ENCODE measurements around the gene B4GALNT2.
"Not testable (repeated sequence)": the region's sequence is repeated elsewhere in the genome, so short reads cannot be mapped to it uniquely, and the experiment has no call there.

B4GALNT2 gene

GRCh38 chr17:49132699-49133364, at the start of gene B4GALNT2:
B4GALNT2 (plus strand) TSS chr17:49132769; CDS start chr17:49132793, 24 bp downstream.
- peaks cover 72% of the 10 kb centered on the region for H3K27me3 Mint-ChIP-seq
- peak; percentile 38 for DNase-seq
- peaks cover 10% of the 10 kb centered on the region for H3K4me1 Mint-ChIP-seq (ENCODE audit: low read depth)
- no peaks in the 10 kb centered on the region for H3K9me3 Mint-ChIP-seq
- H3K36me3 Mint-ChIP-seq (ENCODE audit: low read depth), result no peaks in the 10 kb centered on the region
- peak within 1 kb of the TSS; percentile 60 for H3K4me3 Mint-ChIP-seq
- H3K27ac Mint-ChIP-seq, result no peak within 1 kb of the TSS

GRCh38 chr17:49085046-49085445, 47.5 kb upstream of the B4GALNT2 start:
- not testable (repeated sequence) for H3K9me3 Mint-ChIP-seq; H3K4me1 Mint-ChIP-seq (ENCODE audit: low read depth); DNase-seq; H3K36me3 Mint-ChIP-seq (ENCODE audit: low read depth); H3K27ac Mint-ChIP-seq; H3K4me3 Mint-ChIP-seq
- peaks cover 29% of the 10 kb centered on the region for H3K27me3 Mint-ChIP-seq

DNA sequence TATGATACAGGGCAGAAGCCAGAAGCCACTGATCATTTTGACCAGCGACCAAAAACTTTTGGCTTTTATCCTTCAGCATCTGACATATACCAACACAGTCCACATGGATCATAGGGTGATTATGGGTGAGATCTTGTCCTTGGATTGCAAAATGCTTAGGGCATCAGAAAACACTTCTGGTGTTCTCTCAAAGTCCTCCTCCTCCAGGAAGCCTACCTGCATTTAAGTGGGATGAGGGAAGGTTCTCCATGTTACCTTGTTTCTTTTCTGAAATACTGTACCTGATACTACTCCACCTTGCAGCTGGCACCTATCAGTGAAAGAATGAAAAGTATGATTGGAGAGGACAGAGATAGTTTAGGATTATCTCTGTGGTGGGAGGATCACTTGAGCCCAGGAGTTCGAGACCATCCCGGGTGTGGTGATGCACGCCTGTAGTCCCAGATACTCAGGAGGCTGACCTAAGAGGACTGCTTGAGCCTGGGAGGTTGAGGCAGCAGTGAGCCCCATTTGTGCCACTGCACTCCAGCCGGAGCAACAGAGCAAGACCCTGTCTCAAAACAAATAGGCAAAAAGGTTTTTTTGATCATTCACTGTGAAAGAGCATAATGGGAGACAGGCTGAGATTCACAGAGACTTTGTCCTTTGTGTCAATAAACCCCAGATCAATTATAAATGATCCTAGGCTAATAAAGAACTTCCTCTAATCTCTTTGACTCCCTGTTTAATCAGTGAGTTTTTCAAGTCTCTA, 46.8 kb upstream of the B4GALNT2 start:
- no peak overlapping the region for H3K4me3 Mint-ChIP-seq
- no peaks in the 10 kb centered on the region for H3K9me3 Mint-ChIP-seq
- H3K4me1 Mint-ChIP-seq (ENCODE audit: low read depth), result no peaks in the 10 kb centered on the region
- peaks cover 28% of the 10 kb centered on the region for H3K27me3 Mint-ChIP-seq
- no peaks in the 10 kb centered on the region for H3K36me3 Mint-ChIP-seq (ENCODE audit: low read depth)
- no peak overlapping the region for H3K27ac Mint-ChIP-seq
- no peak for DNase-seq

GRCh38 chr17:49086316-49086605, 46.3 kb upstream of the B4GALNT2 start:
- Mint-ChIP-seq H3K9me3 (no peaks in the 10 kb centered on the region), H3K4me3 (no peak overlapping the region), H3K27me3 (peaks cover 25% of the 10 kb centered on the region), H3K4me1 (ENCODE audit: low read depth) (no peaks in the 10 kb centered on the region), H3K27ac (no peak overlapping the region), H3K36me3 (ENCODE audit: low read depth) (no peaks in the 10 kb centered on the region)
- DNase-seq, result no peak

GRCh38 chr17:49086649-49087048, 45.9 kb upstream of the B4GALNT2 start:
- H3K4me3 Mint-ChIP-seq, result no peak overlapping the region
- no peaks in the 10 kb centered on the region for H3K9me3 Mint-ChIP-seq
- no peaks in the 10 kb centered on the region for H3K4me1 Mint-ChIP-seq (ENCODE audit: low read depth)
- no peak overlapping the region for H3K27ac Mint-ChIP-seq
- DNase-seq, result no peak
- H3K27me3 Mint-ChIP-seq, result peaks cover 23% of the 10 kb centered on the region
- no peaks in the 10 kb centered on the region for H3K36me3 Mint-ChIP-seq (ENCODE audit: low read depth)

GRCh38 chr17:49089094-49089493, 43.5 kb upstream of the B4GALNT2 start:
- H3K4me1 Mint-ChIP-seq (ENCODE audit: low read depth), result no peaks in the 10 kb centered on the region
- no peak overlapping the region for H3K27ac Mint-ChIP-seq
- H3K9me3 Mint-ChIP-seq, result no peaks in the 10 kb centered on the region
- no peaks in the 10 kb centered on the region for H3K36me3 Mint-ChIP-seq (ENCODE audit: low read depth)
- H3K4me3 Mint-ChIP-seq, result no peak overlapping the region
- no peak for DNase-seq
- H3K27me3 Mint-ChIP-seq, result peaks cover 18% of the 10 kb centered on the region

DNA sequence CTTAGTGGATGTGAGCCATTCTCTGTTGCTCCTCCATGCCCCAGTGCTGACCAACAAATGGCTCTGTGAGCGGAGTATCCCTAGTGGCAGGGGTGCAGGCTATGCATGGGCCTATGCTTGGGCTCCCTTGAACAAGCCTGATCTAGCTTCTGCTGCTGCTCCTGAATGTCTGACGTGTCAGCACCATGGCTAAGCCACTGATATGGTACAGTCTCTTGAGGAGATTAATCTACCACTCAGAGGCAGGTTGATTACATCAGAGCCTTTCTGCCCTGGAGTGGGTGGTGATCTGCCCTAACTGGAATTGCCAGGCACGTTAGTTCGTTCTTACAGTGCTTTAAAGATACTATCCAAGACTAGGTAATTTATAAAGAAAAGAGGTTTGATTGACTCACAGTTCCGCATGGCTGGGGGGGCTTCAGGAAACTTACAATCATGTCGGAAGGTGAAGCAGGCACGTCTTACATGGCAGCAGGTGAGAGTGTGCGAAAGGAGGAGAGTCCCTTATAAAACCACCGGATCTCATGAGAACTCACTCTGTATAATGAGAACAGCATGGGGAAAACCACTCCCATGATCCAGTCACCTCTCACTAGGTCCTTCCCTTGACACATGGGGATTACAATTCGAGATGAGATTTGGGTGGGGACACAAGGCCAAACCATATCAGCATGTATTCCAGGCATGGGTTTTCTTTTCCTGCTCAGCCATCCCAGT, 41.5 kb upstream of the B4GALNT2 start:
- DNase-seq, result no peak
- H3K27me3 Mint-ChIP-seq, result peaks cover 15% of the 10 kb centered on the region
- H3K4me1 Mint-ChIP-seq (ENCODE audit: low read depth), result no peaks in the 10 kb centered on the region
- H3K4me3 Mint-ChIP-seq, result no peak overlapping the region
- no peaks in the 10 kb centered on the region for H3K9me3 Mint-ChIP-seq
- no peaks in the 10 kb centered on the region for H3K36me3 Mint-ChIP-seq (ENCODE audit: low read depth)
- H3K27ac Mint-ChIP-seq, result no peak overlapping the region

GRCh38 chr17:49093131-49093530, 39.4 kb upstream of the B4GALNT2 start:
- Mint-ChIP-seq H3K36me3 (ENCODE audit: low read depth) (no peaks in the 10 kb centered on the region), H3K4me1 (ENCODE audit: low read depth) (no peaks in the 10 kb centered on the region), H3K4me3 (no peak overlapping the region)

DNA sequence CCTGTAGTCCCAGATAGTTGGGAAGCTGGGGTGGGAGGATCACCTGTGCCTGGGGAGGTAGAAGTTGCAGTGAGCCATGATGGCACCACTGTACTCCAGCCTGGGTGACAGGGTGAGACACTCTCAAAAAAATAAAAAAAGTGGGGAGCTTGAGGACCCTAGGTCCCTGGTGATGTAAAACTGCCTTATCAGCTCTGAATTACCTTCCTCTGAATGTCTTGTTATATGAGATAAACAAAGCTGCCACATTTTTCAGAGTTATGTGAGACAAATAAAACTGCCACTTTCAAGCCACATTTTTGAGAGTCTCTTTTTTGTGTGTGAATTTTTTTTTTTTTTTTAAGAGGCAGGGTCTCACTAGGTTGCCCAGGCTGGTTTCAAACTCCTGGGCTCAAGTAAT, 32.0 kb upstream of the B4GALNT2 start:
- Mint-ChIP-seq H3K36me3 (ENCODE audit: low read depth) (no peaks in the 10 kb centered on the region), H3K27me3 (peaks cover 3% of the 10 kb centered on the region), H3K4me3 (no peak overlapping the region), H3K4me1 (ENCODE audit: low read depth) (peaks cover 3% of the 10 kb centered on the region), H3K27ac (no peak overlapping the region), H3K9me3 (no peaks in the 10 kb centered on the region)
- DNase-seq, result no peak

More at GRCh38 chr17:49093131-49093530, 39.4 kb upstream of the B4GALNT2 start:
- no peaks in the 10 kb centered on the region for H3K9me3 Mint-ChIP-seq
- DNase-seq, result no peak
- H3K27me3 Mint-ChIP-seq, result peaks cover 4% of the 10 kb centered on the region
- no peak overlapping the region for H3K27ac Mint-ChIP-seq

DNA sequence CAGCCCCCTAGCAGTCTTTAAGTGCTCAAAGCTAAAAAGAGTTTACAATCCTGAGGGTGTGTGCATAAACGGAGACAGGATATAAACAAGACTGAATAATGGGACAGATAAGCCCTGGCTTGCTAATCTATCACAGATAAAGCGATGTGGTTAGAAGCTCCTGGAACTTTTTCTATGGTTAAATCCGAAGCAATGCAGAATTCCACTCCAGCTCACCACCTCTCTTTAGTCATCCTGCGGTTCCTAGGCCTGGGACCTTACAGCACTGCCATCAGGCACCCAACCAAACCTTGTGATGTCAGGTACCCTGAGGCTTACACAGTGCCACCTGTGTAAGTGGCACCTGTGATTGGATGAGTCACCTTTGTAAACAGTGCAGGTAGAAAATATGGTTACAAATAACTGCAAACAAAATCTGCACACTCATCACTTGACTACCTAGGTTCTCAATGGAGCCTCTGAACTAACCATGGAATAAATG, 31.5 kb upstream of the B4GALNT2 start:
- Mint-ChIP-seq H3K36me3 (ENCODE audit: low read depth) (no peaks in the 10 kb centered on the region), H3K27me3 (peaks cover 3% of the 10 kb centered on the region), H3K27ac (no peak overlapping the region), H3K9me3 (no peaks in the 10 kb centered on the region), H3K4me3 (no peak overlapping the region), H3K4me1 (ENCODE audit: low read depth) (peaks cover 3% of the 10 kb centered on the region)
- no peak for DNase-seq

- DNase-seq; H3K9me3 Mint-ChIP-seq; H3K36me3 Mint-ChIP-seq (ENCODE audit: low read depth); H3K27ac Mint-ChIP-seq; H3K4me3 Mint-ChIP-seq; H3K4me1 Mint-ChIP-seq (ENCODE audit: low read depth); H3K27me3 Mint-ChIP-seq: not testable (repeated sequence)
Measured at GRCh38 chr17:49103360-49103759, 29.2 kb upstream of the B4GALNT2 start.

DNA sequence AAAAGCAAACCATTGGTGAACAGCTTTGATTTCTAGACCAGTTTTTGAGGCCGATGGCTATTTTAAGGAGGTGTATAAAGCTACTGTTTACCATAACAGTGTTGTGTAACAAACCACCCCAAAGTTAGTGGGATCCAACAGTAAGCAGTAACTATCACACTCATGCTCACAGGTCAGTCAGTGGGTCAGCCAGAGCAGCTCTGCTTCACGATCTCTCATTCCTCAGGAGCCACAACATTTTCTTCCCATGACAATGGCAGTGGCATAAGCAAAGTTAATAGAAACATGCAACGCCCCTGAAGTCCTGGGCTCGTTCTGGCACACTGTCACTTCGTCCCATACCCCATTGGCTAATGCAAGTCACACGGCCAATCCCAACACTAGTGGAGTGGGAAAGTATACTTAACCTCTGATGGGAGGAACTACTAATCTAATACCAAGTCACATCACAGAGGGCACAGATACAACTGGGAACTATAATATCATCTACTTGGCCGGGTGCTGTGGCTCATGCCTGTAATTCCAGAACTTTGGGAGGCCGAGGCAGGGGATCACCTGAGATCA, 28.0 kb upstream of the B4GALNT2 start:
- Mint-ChIP-seq H3K27ac (no peak overlapping the region), H3K9me3 (no peaks in the 10 kb centered on the region), H3K4me1 (ENCODE audit: low read depth) (peaks cover 3% of the 10 kb centered on the region), H3K27me3 (peaks cover 3% of the 10 kb centered on the region), H3K36me3 (ENCODE audit: low read depth) (no peaks in the 10 kb centered on the region), H3K4me3 (no peak overlapping the region)
- DNase-seq, result no peak

DNA sequence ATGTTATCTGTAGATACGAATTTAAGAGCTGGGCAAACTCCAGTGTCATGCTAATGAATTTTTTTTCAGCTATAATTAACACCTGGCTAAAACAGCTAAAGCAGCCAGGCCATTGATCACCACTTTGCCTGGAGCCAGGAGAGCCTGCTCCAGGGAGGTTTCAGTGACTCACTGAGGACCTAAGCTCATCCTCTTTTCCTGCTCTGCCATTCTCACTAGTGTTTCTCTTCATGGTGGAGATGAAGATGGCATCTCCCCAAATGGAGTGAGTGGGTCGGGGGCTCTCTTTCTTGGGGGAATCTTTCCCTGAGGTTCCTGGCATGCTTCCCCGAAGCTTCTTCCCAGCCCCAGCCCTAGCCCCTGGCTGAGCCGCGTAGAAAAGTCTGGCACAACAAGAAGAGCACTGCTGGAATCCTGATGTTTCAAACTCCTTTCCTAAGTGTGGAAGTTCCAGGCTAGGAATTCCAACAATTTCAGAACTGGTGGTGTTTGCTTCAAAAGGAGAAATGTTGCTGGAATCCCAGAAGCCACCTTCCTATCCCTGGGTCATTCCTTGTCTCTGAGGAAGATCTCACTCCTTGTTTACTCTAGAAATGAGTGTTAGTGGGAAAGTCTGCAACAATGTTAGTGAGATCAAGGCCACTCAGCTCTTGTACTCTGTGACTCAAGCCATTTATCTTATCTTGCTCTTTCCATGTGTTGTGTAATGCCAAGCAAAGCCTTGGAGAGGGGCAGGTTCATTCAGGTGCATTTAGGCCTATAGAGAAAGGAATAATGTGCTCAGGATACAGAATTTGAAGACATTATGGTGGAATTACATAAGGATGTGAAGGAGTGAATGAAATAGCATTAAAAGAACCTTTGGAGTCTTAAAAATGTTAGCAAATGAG, 26.0 kb upstream of the B4GALNT2 start:
- no peaks in the 10 kb centered on the region for H3K9me3 Mint-ChIP-seq
- no peak for DNase-seq
- no peaks in the 10 kb centered on the region for H3K36me3 Mint-ChIP-seq (ENCODE audit: low read depth)
- no peaks in the 10 kb centered on the region for H3K27me3 Mint-ChIP-seq
- no peak overlapping the region for H3K27ac Mint-ChIP-seq
- no peak overlapping the region for H3K4me3 Mint-ChIP-seq
- H3K4me1 Mint-ChIP-seq (ENCODE audit: low read depth), result peaks cover 3% of the 10 kb centered on the region

- H3K27me3 Mint-ChIP-seq, result no peaks in the 10 kb centered on the region
- no peak for DNase-seq
- no peak overlapping the region for H3K4me3 Mint-ChIP-seq
- H3K9me3 Mint-ChIP-seq, result no peaks in the 10 kb centered on the region
- no peaks in the 10 kb centered on the region for H3K4me1 Mint-ChIP-seq (ENCODE audit: low read depth)
- H3K36me3 Mint-ChIP-seq (ENCODE audit: low read depth), result no peaks in the 10 kb centered on the region
- H3K27ac Mint-ChIP-seq, result no peak overlapping the region
Measured at GRCh38 chr17:49107211-49107557, 25.4 kb upstream of the B4GALNT2 start.

Measured in activated T-cell treated with anti-CD3 and anti-CD28 coated beads, Interleukin-2, amount 50 U/mL, for 24 hours (primary cell).